HG03135 (cell line): Measurements from ENCODE around the gene ATAD1.
"Not testable (repeated sequence)": the region's sequence is repeated elsewhere in the genome, so short reads cannot be mapped to it uniquely, and the experiment has no call there.

Source experiments
- ATAC-seq: cut with Tn5 transposase; IDR thresholded peaks from one replicate; pipeline ENCODE4 v1.9.1; 2021; ENCODE audit warnings: mild to moderate bottlenecking, moderate library complexity; ENCODE audit not compliant: unreplicated experiment

The ATAD1 gene, protein sequence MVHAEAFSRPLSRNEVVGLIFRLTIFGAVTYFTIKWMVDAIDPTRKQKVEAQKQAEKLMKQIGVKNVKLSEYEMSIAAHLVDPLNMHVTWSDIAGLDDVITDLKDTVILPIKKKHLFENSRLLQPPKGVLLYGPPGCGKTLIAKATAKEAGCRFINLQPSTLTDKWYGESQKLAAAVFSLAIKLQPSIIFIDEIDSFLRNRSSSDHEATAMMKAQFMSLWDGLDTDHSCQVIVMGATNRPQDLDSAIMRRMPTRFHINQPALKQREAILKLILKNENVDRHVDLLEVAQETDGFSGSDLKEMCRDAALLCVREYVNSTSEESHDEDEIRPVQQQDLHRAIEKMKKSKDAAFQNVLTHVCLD

DNA sequence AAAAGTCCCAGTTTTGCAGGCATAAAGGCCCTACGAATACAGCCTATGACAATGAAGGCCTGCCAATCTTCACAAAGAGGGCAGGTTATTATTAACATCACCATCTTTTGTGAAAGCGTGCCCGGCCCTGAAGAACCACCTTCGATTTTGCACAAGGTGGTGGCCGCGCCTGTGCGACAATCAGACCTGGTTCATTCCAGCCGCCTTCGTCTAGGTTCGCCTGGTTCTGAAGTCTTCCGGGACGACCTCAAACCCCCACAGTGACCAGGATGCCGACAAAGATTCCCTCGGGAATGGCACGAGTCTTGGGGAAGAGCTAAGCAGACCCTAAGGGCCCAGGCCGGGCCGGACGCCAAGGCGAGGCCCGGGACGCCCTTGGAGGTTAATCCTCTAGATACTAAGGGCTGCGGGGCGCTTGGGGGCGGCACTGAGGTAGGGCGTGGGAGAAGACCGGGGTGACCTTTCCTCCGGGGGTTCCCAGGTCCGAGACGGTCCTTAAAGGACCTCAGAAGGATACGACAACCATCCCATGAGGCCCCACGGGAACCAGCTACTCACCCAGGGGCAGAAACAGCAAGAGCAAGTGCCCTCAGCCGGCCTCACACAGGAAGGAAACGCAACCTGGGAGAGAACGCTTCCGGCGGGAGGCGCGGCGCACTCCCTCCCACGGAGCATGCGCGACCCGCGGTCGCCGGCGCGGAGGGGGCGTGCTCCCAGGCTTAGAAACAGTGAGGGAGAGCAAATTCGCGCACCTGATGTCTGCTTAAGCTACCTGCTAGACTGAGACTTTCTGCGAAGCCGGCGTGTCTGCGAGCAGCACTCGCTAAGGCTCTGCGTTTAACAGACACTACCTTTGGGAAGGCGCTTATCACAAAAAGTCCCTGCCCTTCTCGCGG lies at the start of gene ATAD1:
Gene ATAD1 (minus strand): TSS at position 618 of the 896 bp plus-strand sequence. CDS start 3,627 bp downstream, outside the sequence.
- ATAC-seq: peak; percentile 71

DNA sequence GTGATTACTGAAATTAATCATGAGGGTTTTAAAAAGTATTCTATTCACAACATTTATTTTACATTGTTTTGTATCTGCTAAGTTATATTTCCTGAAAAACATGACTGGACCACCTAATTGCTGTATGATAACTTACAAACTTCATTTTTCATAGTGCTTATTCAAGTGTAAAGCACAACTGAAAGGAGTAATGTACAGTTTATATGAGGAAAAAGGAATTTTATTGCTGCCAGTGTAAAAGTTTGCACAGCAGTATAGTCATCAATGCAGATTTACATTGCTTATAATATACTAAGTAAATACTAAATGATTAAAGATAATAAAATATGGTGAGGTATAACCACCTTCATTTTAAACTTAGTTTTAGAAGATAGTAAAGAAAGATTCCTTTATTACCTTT lies 49.4 kb upstream of the ATAD1 start:
- no peak for ATAC-seq

DNA sequence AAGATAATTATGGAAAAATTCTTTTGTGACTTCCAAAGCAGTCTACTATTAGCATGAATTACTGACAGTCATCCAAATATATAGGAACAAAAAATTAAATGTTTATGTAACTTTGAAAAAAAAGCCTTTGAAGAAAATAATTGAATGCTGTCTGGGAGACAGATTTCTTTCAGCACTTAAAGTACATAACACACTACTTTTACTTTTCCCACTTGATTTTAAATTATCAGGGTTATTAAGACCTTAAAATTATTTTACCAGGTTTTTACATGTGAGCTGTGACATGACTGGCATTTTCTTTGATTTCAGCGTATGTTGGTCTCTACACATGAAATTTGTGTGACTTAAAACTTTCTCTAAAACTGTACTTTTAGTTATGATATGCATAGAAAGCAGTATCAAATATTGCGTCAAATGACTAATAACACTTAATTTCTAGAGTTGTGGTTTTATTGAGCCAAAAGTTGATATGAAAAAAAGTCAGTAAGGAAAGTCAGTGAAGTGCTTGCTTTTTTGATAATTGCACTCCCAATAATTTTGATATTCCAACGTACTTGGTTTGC lies 48.5 kb upstream of the ATAD1 start:
- ATAC-seq: no peak

DNA sequence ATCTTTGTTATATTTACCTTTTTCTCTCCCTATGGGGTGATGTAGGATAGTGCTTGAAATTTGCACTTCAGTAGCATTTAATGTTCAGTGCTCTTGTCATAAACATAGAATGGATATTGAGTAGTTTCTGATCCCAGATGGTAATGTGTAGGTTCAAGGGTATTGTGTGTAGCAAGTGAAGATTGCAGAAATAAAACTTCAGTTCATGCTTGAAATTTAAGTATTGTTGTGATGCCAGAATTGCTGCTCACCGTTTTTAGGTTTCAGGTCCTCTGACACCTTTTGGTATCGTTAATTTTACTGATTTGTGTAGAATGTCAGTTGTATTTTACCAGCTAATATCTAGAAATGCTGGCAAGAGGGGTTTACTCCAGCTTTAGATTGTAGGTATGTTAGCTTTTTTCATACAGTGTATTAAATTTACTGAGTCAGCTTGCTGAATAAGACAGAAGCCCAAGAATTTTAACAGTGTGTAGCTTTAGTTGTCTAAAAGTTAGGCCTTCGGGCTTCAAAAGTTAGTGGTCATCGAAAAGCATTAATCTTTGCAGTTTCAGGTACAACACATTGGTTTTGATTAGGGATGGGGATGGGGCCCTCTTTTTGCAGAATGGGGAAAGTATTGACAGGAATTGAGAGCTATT lies 47.3 kb upstream of the ATAD1 start:
- no peak for ATAC-seq

DNA sequence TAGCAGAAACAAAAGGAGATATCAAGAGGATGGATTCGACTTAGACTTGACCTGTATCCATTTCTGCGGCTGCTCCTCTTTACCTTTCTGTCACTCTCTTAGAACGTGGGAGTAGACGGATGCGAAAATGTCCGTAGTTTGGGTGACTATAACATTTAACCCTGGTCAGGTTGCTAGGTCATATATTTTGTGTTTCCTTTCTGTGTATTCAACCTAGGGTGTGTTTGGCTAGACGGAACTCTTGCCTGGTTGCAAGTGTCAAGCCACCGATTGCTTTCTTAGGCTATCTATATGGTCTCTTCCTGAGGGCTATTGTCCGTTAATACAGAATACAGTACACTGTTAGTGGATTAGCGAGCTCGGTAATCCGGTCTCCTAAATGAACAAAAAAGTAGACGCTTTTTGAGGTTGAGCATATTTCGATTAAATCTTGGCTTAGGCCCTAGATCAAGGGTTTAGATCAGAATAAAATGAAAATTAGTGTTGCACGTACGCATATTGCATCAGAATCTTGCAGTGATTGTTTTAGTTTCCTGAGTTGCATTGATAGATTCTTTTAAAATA lies 46.6 kb upstream of the ATAD1 start:
- no peak for ATAC-seq

DNA sequence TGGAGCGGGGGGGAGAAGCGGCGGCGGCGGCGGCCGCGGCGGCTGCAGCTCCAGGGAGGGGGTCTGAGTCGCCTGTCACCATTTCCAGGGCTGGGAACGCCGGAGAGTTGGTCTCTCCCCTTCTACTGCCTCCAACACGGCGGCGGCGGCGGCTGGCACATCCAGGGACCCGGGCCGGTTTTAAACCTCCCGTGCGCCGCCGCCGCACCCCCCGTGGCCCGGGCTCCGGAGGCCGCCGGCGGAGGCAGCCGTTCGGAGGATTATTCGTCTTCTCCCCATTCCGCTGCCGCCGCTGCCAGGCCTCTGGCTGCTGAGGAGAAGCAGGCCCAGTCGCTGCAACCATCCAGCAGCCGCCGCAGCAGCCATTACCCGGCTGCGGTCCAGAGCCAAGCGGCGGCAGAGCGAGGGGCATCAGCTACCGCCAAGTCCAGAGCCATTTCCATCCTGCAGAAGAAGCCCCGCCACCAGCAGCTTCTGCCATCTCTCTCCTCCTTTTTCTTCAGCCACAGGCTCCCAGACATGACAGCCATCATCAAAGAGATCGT lies 46.0 kb upstream of the ATAD1 start:
- ATAC-seq: not testable (repeated sequence)

DNA sequence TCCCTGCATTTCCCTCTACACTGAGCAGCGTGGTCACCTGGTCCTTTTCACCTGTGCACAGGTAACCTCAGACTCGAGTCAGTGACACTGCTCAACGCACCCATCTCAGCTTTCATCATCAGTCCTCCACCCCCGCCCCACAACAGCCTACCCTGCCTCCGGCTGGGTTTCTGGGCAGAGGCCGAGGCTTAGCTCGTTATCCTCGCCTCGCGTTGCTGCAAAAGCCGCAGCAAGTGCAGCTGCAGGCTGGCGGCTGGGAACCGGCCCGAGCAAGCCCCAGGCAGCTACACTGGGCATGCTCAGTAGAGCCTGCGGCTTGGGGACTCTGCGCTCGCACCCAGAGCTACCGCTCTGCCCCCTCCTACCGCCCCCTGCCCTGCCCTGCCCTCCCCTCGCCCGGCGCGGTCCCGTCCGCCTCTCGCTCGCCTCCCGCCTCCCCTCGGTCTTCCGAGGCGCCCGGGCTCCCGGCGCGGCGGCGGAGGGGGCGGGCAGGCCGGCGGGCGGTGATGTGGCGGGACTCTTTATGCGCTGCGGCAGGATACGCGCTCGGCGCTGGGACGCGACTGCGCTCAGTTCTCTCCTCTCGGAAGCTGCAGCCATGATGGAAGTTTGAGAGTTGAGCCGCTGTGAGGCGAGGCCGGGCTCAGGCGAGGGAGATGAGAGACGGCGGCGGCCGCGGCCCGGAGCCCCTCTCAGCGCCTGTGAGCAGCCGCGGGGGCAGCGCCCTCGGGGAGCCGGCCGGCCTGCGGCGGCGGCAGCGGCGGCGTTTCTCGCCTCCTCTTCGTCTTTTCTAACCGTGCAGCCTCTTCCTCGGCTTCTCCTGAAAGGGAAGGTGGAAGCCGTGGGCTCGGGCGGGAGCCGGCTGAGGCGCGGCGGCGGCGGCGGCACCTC lies 45.3 kb upstream of the ATAD1 start, which contains the start of the genes KLLN and PTEN:
Gene KLLN (minus strand): TSS at position 481 of the 891 bp plus-strand sequence. CDS start 1,046 bp downstream, outside the sequence.
Gene PTEN (plus strand): TSS at position 573 of the 891 bp plus-strand sequence. CDS start 845 bp downstream, outside the sequence.
- ATAC-seq: peak; percentile 37

DNA sequence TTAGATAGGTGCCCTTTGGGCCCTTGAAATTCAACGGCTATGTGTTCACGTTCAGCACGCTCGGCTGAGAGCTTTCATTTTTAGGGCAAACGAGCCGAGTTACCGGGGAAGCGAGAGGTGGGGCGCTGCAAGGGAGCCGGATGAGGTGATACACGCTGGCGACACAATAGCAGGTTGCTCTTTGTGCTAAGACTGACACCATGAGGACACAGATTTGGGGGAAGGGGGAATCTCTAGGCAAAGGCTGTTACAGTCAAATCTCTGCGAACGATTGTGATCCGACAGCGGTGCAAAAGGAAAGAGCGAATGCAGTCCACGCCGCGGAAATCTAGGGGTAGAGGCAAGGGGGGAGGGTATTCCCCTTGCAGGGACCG lies 44.6 kb upstream of the ATAD1 start:
- peak; percentile 20 for ATAC-seq

DNA sequence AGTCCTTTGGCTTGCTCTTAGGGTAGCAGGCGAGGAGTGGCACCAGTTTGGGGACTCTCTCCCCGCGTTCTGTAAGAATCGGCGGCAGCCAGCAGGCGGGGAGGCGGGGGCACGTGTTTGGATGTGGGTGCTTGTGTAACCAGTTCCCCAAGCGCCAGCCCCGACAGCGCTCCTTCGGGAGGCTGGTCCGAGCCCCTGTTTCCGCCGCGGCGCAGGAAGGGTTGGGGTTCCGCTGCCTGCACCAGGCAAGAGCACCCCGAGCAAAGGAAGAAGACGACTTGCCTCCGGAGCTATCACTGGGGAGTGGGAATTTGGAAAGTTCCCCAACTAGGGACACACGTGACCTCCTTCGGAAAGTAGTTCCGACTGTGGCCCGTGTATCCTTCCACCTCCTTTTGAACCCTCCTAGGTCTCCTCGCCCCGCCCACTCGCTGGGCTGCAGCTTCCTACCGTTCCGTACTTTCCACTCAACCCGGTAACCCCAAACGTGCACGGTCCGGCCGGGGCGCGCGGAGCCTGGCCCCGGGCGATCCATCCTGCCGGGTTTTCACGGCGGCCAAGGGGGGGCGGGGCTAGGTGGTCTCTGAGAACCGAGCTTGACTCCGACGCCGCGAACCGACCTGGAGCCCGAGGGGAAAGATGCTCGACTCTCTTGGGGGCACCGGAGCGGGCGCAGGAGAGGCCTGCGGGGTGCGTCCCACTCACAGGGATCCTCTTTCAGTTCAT lies 44.1 kb upstream of the ATAD1 start:
- peak; percentile 47 for ATAC-seq

DNA sequence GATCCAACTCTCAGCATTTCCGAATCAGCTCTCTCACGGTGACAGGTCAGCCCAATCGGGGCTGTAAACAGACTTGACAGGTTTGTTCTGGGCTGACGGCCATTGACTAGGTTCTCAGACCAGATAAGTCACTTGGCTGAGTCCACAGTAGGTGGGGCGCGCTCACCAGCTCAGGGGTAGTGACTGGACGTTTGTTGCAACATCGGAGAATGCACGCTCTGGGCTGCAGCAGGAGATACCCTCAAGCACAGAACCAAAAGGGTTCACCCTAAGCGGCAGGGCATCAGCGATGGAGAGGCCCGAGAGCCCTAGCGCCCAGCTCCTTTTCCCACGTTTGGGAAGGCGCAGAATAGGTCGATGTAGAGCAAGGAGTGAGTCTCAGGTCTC lies 43.5 kb upstream of the ATAD1 start:
- peak; percentile 13 for ATAC-seq

DNA sequence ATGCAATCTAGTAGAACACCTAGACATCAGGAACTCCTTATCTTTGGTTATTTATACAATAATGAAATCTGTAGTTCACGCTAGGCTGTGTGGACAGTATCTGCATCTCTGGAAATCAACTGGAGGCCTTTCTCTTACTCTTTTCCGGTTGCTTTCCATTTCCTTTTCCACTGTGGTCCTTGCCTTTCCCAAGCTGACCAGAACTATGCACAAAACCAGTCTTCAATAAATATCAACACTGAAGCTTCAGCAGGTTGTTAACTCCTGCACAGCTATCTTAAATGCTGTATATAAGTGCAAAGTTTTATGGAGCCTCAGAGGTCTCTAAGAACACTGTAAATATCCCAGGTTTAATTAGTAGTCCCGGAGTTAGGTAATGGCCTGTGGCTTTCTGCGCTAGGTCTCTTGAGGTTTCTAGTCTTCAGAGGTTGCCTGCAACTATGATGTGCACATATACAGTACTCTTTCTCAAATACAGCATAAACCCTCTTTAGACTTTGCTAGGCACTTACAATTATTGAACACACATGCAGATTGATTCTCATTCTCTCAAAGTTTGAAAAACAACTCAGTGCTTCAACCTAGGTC lies 42.9 kb upstream of the ATAD1 start:
- no peak for ATAC-seq

DNA sequence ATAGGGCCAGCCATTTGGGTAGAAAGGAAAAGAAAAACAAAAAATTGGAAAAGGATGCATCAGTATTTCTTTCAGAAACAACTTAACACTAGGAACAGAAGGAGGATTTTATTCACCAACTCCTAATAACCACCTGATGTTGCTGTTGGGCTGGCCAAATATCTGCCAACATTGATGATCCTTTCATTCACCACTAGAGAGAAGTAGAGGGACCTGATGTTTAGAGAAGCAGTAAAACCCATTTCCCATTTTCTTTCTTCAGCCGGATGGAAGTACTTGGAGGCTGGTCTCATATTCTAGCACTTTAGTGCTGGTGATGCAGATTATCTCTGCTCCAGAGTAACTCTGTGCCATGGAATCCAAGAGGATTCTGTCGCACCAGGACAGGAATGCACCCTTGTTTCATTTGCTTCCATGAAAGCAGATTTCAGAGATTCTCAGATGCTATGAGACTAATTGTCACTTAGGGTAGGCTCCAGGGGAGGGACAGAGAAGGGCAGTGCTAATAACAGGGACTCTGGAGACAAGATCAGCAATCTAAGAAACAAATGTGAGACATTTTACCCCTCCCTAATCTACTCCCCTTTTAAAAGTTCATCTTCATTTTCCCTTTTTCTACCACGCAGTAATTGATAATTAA lies 42.2 kb upstream of the ATAD1 start:
- ATAC-seq: no peak

DNA sequence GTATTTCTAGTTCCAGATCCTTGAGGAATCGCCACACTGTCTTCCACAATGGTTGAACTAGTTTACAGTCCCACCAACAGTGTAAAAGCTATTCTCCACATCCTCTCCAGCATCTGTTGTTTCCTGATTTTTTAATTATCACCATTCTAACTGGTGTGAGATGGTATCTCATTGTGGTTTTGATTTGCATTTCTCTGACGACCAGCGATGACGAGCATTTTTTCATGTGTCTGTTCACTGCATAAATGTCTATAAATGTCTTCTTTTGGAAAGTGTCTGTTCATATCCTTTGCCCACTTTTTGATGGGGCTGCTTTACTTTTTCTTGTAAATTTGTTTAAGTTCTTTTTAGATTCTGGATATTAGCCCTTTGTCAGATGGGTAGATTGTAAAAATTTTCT lies 37.6 kb upstream of the ATAD1 start:
- ATAC-seq: not testable (repeated sequence)

DNA sequence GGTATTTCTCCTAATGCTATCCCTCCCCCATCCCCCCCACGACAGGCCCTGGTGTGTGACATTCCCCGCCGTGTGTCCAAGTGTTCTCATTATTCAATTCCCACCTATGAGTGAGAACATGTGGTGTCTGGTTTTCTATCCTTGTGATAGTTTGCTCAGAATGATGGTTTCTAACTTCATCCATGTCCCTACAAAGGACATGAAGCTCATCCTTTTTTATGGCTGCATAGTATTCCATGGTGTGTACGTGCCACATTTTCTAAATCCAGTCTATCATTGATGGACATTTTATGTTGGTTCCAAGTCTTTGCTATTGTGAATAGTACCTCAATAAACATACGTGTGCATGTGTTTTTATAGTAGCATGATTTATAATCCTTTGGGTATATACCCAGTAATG lies 37.2 kb upstream of the ATAD1 start:
- not testable (repeated sequence) for ATAC-seq

DNA sequence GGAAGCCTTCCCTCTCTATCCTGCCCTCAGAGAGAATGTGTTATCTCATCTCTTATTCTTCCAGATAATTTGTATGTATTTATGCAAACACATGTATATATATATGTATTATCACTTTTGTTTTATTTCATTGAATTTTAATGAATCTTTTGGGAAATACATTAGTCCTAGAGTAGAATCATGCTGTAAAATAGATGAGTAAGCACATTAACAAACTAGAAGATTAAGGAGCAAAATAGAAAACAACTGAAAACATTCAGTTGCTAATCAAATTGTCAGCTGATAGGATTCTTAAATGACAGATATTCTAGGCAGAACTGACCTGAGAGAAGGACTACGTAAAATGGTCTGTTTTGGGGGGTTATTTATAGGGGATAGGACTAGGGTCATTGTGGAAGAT lies 34.1 kb upstream of the ATAD1 start:
- no peak for ATAC-seq

DNA sequence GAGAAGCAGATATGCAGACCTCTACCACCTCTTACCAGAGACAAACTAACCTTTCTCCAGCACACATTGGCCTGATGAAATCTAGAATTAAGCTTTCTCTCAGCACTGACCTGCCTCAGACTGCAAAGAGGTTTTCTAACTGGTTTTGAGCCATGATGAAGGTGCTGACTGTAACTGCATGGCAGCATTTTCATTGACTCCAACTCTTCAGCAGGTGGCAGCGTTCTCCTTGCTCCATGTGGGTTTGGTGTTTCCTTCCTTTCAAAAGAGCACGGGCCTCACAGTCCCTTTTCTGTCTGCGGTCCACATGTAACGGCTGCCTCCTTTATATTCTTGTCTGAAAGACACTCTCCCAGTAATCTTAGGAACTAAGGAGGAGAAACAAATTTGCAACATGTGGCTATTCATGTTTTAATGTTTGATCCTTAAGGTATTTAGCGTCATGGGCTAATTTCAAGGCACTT lies 32.7 kb upstream of the ATAD1 start:
- ATAC-seq: no peak

DNA sequence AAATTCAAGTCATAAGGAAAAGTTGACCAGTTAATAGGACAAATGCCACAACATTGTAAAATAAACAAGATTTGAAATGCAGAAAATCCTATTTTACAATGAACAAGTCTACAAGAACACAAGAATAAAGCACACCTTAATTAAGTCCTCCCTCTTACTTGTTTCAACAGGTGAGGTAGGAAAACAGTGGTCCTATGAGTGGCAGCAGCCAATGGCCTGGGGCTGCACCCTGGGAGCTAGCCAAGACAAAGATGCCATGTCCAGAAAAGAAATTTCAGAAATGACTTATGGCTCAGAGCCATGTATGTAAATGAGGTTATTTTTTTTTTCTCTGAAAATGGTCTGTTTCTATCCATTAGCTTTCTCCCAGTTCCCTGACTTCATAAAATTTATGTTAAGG lies 31.0 kb upstream of the ATAD1 start:
- ATAC-seq: no peak

DNA sequence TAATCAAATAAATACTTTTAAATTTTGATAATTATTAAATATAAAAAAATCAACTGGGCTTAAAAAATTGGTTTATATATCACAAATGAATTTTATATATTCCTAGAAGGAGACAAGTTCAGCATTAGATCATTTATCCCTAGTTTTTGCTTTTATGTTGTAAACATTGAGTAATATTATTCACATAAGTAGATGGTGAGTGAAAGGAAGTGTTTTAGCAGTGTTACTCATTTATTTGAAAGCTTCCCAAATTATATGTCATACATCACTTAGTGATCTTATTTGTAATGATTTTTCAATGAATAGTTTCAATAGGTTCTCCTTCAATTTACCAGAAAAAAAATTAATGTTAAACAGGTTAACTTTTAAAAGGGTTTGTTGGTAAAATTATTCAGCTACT lies 29.5 kb upstream of the ATAD1 start:
- ATAC-seq: no peak
